Naive thymus-derived CD4-positive, alpha-beta T cell (primary cell): Measurements from ENCODE around the gene S100A4. TPM values are rescaled to one million over a fixed set of nuclear protein-coding genes. Genes with fewer than 3 reads are reported as not detected.

Experiments
- ATAC-seq: fragments of 150-1000 bp; cut with Tn5 transposase; 2 replicates; pipeline ENCODE4 v1.10.0; 2021; ENCODE audit warnings: mild to moderate bottlenecking, moderate library complexity
- CTCF ChIA-PET: fragments of 350-600 bp; sonication (Branson Sonifier 250); formaldehyde crosslinking; loops from one replicate; lab custom pipeline; 2021; ENCODE audit warnings: antibody characterized with exemption; lab: Charles Lee
- POLR2A ChIA-PET: fragments of 350-600 bp; sonication (Branson Sonifier 250); formaldehyde crosslinking; loops from one replicate; lab custom pipeline; 2021; ENCODE audit warnings: antibody characterized with exemption, inconsistent platforms; lab: Charles Lee
- DNase-seq, 9 donors: peaks; one replicate each; pipeline versions ENCODE4 v3.0.0 to v3.0.0-alpha.2; 2020 to 2022; ENCODE audit warnings: mixed read lengths in 1 of 9
- H3K27ac ChIP-seq: one replicate; pipeline ENCODE4 v1.7.0; 2013; ENCODE audit warnings: mild to moderate bottlenecking, low read depth, low read length, moderate library complexity
- H3K27me3 ChIP-seq, 2 donors: one replicate each; pipeline ENCODE4 v1.7.0; 2013; ENCODE audit warnings: low read length in 2 of 2, mild to moderate bottlenecking in 2 of 2, moderate library complexity in 2 of 2; ENCODE audit not compliant: control insufficient read depth in 2 of 2, insufficient read depth in 2 of 2
- H3K36me3 ChIP-seq, 3 experiments: 1 replicate in 2 of 3; 2 replicates in 1 of 3; pipeline ENCODE4 v1.7.0; 2013; ENCODE audit warnings: low read length in 3 of 3, mild to moderate bottlenecking in 3 of 3, moderate library complexity in 1 of 3; ENCODE audit not compliant: insufficient read depth in 3 of 3, control insufficient read depth in 2 of 3
- H3K4me1 ChIP-seq, 2 donors: one replicate each; pipeline ENCODE4 v1.7.0; 2013; ENCODE audit warnings: low read length in 2 of 2, mild to moderate bottlenecking in 2 of 2, moderate library complexity in 1 of 2; ENCODE audit not compliant: control insufficient read depth in 2 of 2, insufficient read depth in 2 of 2
- H3K4me3 ChIP-seq: 2 replicates; pipeline ENCODE4 v1.7.0; 2013; ENCODE audit warnings: mild to moderate bottlenecking, low read length
- H3K9me3 ChIP-seq, 3 experiments: 1 replicate in 2 of 3; 2 replicates in 1 of 3; pipeline ENCODE4 v1.7.0; 2013; ENCODE audit warnings: low read length in 3 of 3; ENCODE audit not compliant: control insufficient read depth in 2 of 3
- H3K27ac Mint-ChIP-seq, 9 donors: one replicate each; pipeline ENCODE4 v1.8.0; 2020 to 2022; ENCODE audit warnings: mixed read lengths in 9 of 9, mild to moderate bottlenecking in 8 of 9, moderate library complexity in 5 of 9, inconsistent platforms in 2 of 9
- H3K27me3 Mint-ChIP-seq, 5 donors: one replicate each; pipeline ENCODE4 v1.8.0; 2021 to 2022; ENCODE audit warnings: mixed read lengths in 5 of 5, mild to moderate bottlenecking in 1 of 5
- H3K36me3 Mint-ChIP-seq, 5 donors: one replicate each; pipeline ENCODE4 v1.8.0; 2020 to 2022; ENCODE audit warnings: mixed read lengths in 5 of 5, mild to moderate bottlenecking in 3 of 5, inconsistent platforms in 1 of 5
- H3K4me1 Mint-ChIP-seq, 7 donors: one replicate each; pipeline ENCODE4 v1.8.0; 2020 to 2022; ENCODE audit warnings: mixed read lengths in 7 of 7, mild to moderate bottlenecking in 3 of 7, inconsistent platforms in 1 of 7
- H3K4me3 Mint-ChIP-seq, 10 donors: one replicate each; pipeline ENCODE4 v1.8.0; 2020 to 2022; ENCODE audit warnings: mild to moderate bottlenecking in 10 of 10, mixed read lengths in 10 of 10, moderate library complexity in 6 of 10, inconsistent platforms in 2 of 10
- H3K9me3 Mint-ChIP-seq, 11 donors: one replicate each; pipeline ENCODE4 v1.8.0; 2020 to 2022; ENCODE audit warnings: mixed read lengths in 11 of 11, mild to moderate bottlenecking in 4 of 11, inconsistent platforms in 1 of 11, moderate library complexity in 1 of 11
- intact Hi-C, 2 donors: fragments of 100-400 bp; cut with micrococcal nuclease; formaldehyde crosslinking; loops; one replicate each; pipeline ENCODE4 v1.15.1; 2023
- polyA plus RNA-seq, 2 donors: library from polyadenylated mRNA; unstranded; fragments of 300-500 nt; fragmentation: Illumina TruSeq; gene quantifications; one replicate each; pipeline ENCODE4 v1.2.3, GENCODE V29; 2021
- total RNA-seq, 6 experiments: library from RNA in 5 of 6; stranded (reverse) in 5 of 6; gene quantifications; 1 replicate in 5 of 6; 2 replicates in 1 of 6; pipeline ENCODE4 v1.2.3 and lab custom pipeline; 2021 to 2026

The S100A4 gene
- total and polyA plus RNA-seq, 7 experiments from 2014 or later = 54.0 to 766 (median 259) TPM

DNA sequence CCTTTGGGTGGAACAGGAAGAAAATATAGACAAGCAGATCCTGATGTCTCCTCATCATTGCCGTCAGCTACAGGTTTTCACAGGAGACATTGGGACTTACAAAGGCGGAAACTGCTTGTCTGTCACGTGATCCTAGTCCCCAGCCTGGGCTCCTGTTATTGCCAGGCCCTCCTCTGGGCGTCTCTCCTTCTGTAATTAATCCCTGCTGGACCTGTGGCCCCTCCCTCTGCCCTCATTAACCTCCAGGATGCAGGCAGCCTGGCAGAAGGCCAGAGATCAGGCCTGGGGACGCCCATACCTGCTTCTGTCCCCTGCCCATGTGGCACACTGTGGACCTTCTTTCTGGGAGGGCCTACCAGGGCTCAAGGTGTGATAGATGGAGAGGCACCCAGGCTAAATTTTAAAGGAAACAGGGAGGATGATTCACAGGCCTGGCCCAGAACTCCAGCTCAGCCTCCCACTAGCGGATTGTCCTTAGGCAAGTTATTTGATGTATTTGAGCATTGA lies 7.2 kb downstream of the S100A4 start:
- CTCF ChIA-PET = interaction anchor here (0.6 to 3.8 kb wide), 2 partner anchors 30 to 229 kb away, joined by 3 to 14 read pairs; no protein-coding TSS in a partner anchor
- peak overlapping the region in 7 of 10 donors; percentile 4 to 45 (median 16) for H3K4me3 Mint-ChIP-seq
- ATAC-seq (no peak), DNase-seq (no peak)
- intact Hi-C loops = loop anchor here (5.0 to 10.0 kb wide), 3 partner anchors 119 to 456 kb away; partner anchors contain the start of genes CREB3L4 (in 1 of the 2), RPS27 (in 1 of the 2), SLC39A1 (in 1 of the 2) and SNAPIN (in 1 of the 2)
- no peak overlapping the region for H3K27ac ChIP-seq
- H3K4me1 ChIP-seq = peaks cover 71 to 72% of the 10 kb centered on the region in 2 donors
- peak overlapping the region in 8 of 9 donors; percentile 8 to 99 (median 96) for H3K27ac Mint-ChIP-seq
- no peaks in the 10 kb centered on the region for H3K9me3 Mint-ChIP-seq
- POLR2A ChIA-PET = interaction anchor here (0.6 to 0.7 kb wide), 2 partner anchors 28 to 95 kb away, joined by 3 read pairs; partner anchors contain the start of gene CHTOP
- H3K36me3 ChIP-seq = peaks cover 0 to 9% (median 5%) of the 10 kb centered on the region in 3 experiments
- no peaks in the 10 kb centered on the region for H3K27me3 Mint-ChIP-seq
- H3K4me3 ChIP-seq = no peak overlapping the region
- peaks cover 5 to 42% (median 11%) of the 10 kb centered on the region in 5 donors for H3K36me3 Mint-ChIP-seq
- no peaks in the 10 kb centered on the region for H3K9me3 ChIP-seq
- no peaks in the 10 kb centered on the region for H3K27me3 ChIP-seq
- H3K4me1 Mint-ChIP-seq = peaks cover 64 to 88% (median 83%) of the 10 kb centered on the region in 7 donors

DNA sequence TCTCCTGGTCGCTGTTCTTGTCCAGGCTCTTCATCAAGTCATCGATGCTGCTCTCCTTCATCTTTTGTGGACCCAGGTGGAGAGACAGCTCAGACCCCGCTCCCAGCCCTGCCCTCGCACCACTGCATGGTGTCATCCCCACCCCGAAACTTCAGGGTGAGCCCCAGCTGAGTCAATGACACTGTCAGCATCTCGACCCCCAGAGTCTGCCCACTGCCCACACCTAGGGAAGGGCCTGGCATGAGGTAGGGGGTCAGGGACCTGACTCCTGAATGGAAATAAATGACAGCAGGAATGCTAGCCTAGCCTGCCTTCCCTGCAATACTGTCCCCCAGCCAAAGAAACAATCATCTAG lies 8.3 kb downstream of the S100A4 start:
- CTCF ChIA-PET = no interaction called here
- Histone ChIP-seq H3K36me3 (peaks cover 0 to 3% (median 0%) of the 10 kb centered on the region in 3 experiments), H3K27me3 (no peaks in the 10 kb centered on the region), H3K27ac (peak overlapping the region; percentile 98), H3K4me1 (peaks cover 71 to 72% of the 10 kb centered on the region in 2 donors), H3K9me3 (no peaks in the 10 kb centered on the region), H3K4me3 (no peak overlapping the region)
- Mint-ChIP-seq H3K4me1 (peaks cover 64 to 88% (median 83%) of the 10 kb centered on the region in 7 donors), H3K9me3 (no peaks in the 10 kb centered on the region), H3K27me3 (no peaks in the 10 kb centered on the region), H3K4me3 (peak overlapping the region in 8 of 10 donors; percentile 21 to 96 (median 61)), H3K27ac (peak overlapping the region in 8 of 9 donors; percentile 94 to 99 (median 98)), H3K36me3 (peaks cover 0 to 35% (median 4%) of the 10 kb centered on the region in 5 donors)
- ATAC-seq = no peak
- no peak for DNase-seq
- intact Hi-C loops = loop anchor here (5.0 to 10.0 kb wide), 3 partner anchors 120 to 457 kb away; partner anchors contain the start of genes CREB3L4 (in 1 of the 2), RPS27 (in 1 of the 2), SLC39A1 (in 1 of the 2) and SNAPIN (in 1 of the 2)
- POLR2A ChIA-PET = interaction anchor here (0.8 to 7.3 kb wide), 2 partner anchors 7 to 23 kb away, joined by 3 to 268 read pairs; partner anchors contain the start of genes S100A4 and S100A5

DNA sequence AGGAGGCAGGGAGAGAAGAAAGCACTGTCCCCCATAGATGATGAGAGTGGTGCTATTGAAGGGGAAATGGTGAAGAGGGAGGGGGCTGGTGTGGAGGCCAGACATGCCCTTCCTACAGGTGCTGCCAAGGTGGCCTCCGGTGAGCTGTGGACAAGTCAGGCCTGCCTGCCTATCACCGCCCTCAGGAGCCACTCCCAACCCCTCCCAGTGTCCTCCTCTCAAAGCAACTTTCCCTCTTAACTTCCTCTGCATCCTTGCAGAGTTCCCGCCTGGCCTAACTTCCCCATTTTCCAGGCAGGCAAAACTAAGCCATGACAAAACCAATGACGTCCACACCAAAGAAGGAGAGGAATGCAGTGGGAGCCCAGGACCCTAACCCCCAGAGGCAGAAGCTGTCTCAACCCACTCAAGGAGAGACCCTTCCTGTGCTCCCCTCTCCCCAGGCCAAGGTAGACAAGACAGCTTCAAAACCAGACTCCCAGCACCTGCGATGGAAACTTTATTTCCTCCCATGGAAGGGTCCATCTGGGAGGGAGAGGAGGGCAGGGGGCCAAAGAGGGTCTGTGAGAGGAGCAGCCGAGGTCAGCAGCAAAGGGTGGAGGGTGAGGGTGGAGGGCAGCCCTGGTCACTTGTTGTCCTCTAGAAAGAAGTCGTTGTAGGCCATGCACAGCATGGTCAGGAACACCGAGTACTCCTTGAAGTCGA lies 8.8 kb downstream of the S100A4 start:
- peak overlapping the region; percentile 80 for H3K4me3 ChIP-seq
- ATAC-seq (no peak), DNase-seq (no peak)
- intact Hi-C loops = loop anchor here (1.0 to 10.0 kb wide), 4 partner anchors 8 to 458 kb away; partner anchors contain the start of genes S100A4 (in 2 of the 2), CREB3L4 (in 1 of the 2), RPS27 (in 1 of the 2) and SLC39A1 (in 1 of the 2)
- no peaks in the 10 kb centered on the region for H3K9me3 ChIP-seq
- peaks cover 71 to 72% of the 10 kb centered on the region in 2 donors for H3K4me1 ChIP-seq
- H3K36me3 Mint-ChIP-seq = peaks cover 0 to 33% (median 2%) of the 10 kb centered on the region in 5 donors
- ChIA-PET CTCF (interaction anchor here (5.5 kb wide), 1 partner anchor 8 kb away, joined by 97 read pairs; the partner anchor contains the start of gene S100A4), POLR2A (interaction anchor here (0.8 to 7.3 kb wide), 6 partner anchors 7 to 97 kb away, joined by 3 to 268 read pairs (median 19); partner anchors contain the start of genes CHTOP, S100A4 and S100A5)
- no peaks in the 10 kb centered on the region for H3K9me3 Mint-ChIP-seq
- peaks cover 0 to 3% (median 0%) of the 10 kb centered on the region in 3 experiments for H3K36me3 ChIP-seq
- H3K4me1 Mint-ChIP-seq = peaks cover 62 to 88% (median 83%) of the 10 kb centered on the region in 7 donors
- peak overlapping the region; percentile 98 for H3K27ac ChIP-seq
- peak overlapping the region; percentile 94 to 99 (median 98) for H3K27ac Mint-ChIP-seq
- peak overlapping the region; percentile 92 to 97 (median 96) for H3K4me3 Mint-ChIP-seq
- H3K27me3 Mint-ChIP-seq = no peaks in the 10 kb centered on the region
- H3K27me3 ChIP-seq = no peaks in the 10 kb centered on the region

DNA sequence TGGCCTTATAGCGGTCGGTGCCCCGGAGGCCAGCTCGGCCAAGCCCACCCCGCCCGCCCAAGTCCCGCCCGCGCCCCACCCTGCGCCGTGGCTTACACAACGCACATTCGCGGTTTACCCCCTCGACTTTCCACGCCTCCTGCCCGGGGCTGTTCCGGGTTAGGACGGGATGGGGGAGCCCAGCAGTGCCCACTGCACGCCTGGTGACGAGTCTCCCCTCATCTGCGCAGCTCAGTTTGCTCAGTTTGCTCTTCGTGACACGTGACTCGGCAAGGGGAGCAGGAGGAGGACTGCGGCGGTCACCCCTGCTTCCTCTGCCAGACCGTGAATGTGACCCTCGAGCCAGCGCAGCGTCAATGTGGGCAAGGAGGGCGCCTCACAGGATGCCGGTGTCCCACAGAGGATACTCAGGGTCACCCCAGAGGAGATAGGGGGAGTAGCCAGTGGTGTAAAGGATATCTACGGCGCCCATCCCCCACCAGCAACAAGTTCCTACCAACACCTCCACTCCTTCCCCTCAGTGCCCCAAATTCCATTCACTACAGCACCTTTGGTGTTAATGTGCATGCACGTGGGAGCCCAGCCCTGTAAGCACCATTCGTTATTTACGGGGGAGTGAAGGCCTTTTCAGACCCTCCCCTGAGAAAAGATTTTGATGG lies 9.5 kb downstream of the S100A4 start:
- peak; percentile 86 for ATAC-seq
- H3K4me1 Mint-ChIP-seq = peaks cover 60 to 88% (median 83%) of the 10 kb centered on the region in 7 donors

DNA sequence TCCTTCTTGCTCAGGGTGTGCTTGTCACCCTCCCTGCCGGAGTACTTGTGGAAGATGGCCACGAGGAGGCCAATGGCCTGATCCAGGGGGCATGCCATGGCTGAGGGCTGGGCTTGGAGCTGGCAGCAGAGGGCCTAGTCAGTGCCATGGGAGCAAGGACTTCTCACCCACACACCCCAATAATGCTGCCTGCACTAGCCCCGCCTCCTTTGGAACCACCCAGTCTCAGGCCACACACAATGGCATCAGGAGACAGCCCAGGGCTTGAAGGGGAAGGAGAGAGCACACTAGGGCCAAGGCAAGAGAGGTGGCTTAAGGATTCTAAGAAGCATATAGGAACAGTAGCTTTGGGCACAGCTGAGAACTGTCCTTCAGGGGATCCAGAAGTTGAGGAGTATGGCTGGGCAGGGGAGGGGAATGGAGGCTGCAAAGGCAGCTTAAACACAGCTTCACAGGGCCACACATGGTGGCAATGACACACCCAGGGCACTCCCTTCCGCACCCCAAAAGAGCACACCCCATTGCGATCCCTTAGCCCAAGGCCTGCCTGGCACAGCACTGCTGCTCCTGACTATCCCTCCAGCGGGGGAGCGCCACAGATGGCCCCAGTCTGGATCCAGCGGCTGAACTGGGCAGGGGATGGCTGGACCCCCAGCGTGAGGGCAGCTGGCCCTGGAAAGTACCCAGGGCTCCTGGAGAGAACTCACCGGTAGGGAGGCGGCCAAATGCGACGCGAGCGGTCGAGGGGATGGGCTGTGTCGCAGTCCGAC lies 10.2 kb downstream of the S100A4 start, which contains the start of gene S100A6:
TSS of gene S100A6 (minus strand) at position 750 of the 770 bp plus-strand sequence. CDS start at position 98, 652 bp downstream.
- H3K27me3 ChIP-seq = no peaks in the 10 kb centered on the region
- H3K9me3 ChIP-seq = no peaks in the 10 kb centered on the region
- POLR2A ChIA-PET = interaction anchor here (0.5 to 7.3 kb wide), 20 partner anchors 8 to 388 kb away, joined by 3 to 268 read pairs (median 3); partner anchors contain the start of genes CHTOP, S100A4 and S100A5
- H3K4me3 ChIP-seq = peak within 1 kb of the TSS; percentile 95
- Mint-ChIP-seq H3K27ac (peak within 1 kb of the TSS; percentile 94 to 99 (median 98)), H3K9me3 (no peaks in the 10 kb centered on the region), H3K36me3 (peaks cover 0 to 32% (median 0%) of the 10 kb centered on the region in 5 donors), H3K4me1 (peaks cover 59 to 83% (median 81%) of the 10 kb centered on the region in 7 donors), H3K4me3 (peak within 1 kb of the TSS; percentile 94 to 98 (median 96)), H3K27me3 (no peaks in the 10 kb centered on the region)
- peaks cover 0 to 3% (median 0%) of the 10 kb centered on the region in 3 experiments for H3K36me3 ChIP-seq
- intact Hi-C loops = loop anchor here (1.0 to 10.0 kb wide), 5 partner anchors 10 to 459 kb away; partner anchors contain the start of genes S100A4 (in 2 of the 2), CREB3L4 (in 1 of the 2), RPS27 (in 1 of the 2) and SLC39A1 (in 1 of the 2)
- ATAC-seq = peak; percentile 60
- peak in 8 of 9 donors; percentile 34 to 59 (median 46) for DNase-seq
- CTCF ChIA-PET = interaction anchor here (0.5 to 6.1 kb wide), 12 partner anchors 9 to 648 kb away, joined by 3 to 139 read pairs (median 5); partner anchors contain the start of genes S100A2 and S100A4
- H3K27ac ChIP-seq = peak within 1 kb of the TSS; percentile 98
- peaks cover 64 to 69% of the 10 kb centered on the region in 2 donors for H3K4me1 ChIP-seq

More for the DNA sequence above, 9.5 kb downstream of the S100A4 start:
- Mint-ChIP-seq H3K36me3 (peaks cover 0 to 30% (median 0%) of the 10 kb centered on the region in 5 donors), H3K27me3 (no peaks in the 10 kb centered on the region), H3K4me3 (peak overlapping the region; percentile 92 to 97 (median 96)), H3K27ac (peak overlapping the region; percentile 94 to 99 (median 98)), H3K9me3 (no peaks in the 10 kb centered on the region)
- POLR2A ChIA-PET = interaction anchor here (0.5 to 7.3 kb wide), 15 partner anchors 8 to 388 kb away, joined by 3 to 268 read pairs (median 3); partner anchors contain the start of genes CHTOP, S100A4 and S100A5
- intact Hi-C loops = loop anchor here (1.0 to 10.0 kb wide), 4 partner anchors 9 to 459 kb away; partner anchors contain the start of genes S100A4 (in 2 of the 2), CREB3L4 (in 1 of the 2), RPS27 (in 1 of the 2) and SLC39A1 (in 1 of the 2)
- Histone ChIP-seq H3K4me1 (peaks cover 71% of the 10 kb centered on the region in 2 donors), H3K27ac (peak overlapping the region; percentile 98), H3K36me3 (peaks cover 0 to 3% (median 0%) of the 10 kb centered on the region in 3 experiments), H3K4me3 (peak overlapping the region; percentile 95), H3K9me3 (no peaks in the 10 kb centered on the region), H3K27me3 (no peaks in the 10 kb centered on the region)
- peak; percentile 61 to 88 (median 79) for DNase-seq
- CTCF ChIA-PET = interaction anchor here (0.7 to 6.1 kb wide), 6 partner anchors 9 to 34 kb away, joined by 3 to 139 read pairs (median 8); partner anchors contain the start of gene S100A4
